GM18526 (cell line): ENCODE data around the gene RNF224.

ENCODE experiments used
- POLR2A ChIP-seq: IDR thresholded peaks from 3 replicates; pipeline ENCODE4 v1.6.1; 2011; ENCODE audit not compliant: insufficient read length; ENCODE audit errors: extremely low read depth

The RNF224 gene

DNA sequence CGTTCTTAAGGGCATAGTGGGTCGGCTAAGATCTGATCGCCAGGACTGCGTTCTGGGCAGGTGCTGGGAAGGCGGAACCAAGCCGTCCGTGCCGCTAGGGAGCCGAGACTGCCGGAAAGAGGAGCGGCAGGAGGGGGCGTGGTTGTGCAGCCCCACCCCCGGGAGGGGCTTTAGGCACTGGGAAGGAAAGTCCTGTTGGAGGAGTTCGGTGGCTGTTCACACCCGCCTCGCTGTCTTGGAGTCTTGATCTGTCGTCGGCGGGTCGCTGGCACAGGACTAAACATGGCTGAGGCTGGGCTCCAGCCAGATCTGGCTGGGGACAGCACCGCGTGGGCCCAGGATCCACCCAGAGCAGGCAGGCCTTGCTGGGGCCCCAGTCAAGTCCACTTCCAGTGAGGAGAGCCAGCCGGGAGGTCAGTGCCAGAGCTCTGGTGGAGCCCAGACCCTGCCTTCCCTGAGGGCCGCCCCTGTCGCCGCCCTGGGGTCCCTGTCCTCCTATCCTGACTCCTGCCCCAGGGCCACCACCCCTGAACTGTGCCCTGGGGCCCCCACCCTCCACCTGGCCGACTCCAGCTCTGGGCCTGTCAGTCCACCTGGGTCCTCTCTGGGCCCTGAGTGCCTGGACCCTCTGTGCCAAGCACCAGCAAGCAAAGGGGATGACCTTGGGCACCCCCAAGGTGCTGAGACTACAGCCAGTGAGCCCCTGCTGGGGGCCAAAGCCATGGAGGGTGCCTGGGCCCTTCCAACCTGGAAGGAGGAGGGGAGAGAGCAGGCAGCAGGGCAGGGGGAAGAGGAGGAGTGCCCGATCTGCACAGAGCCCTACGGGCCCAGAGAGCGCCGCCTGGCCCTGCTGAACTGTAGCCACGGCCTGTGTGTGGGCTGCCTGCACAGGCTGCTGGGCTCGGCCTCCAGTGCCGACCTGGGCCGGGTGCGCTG is 9.8 kb upstream of the RNF224 start:
- no peak for TF ChIP-seq POLR2A

DNA sequence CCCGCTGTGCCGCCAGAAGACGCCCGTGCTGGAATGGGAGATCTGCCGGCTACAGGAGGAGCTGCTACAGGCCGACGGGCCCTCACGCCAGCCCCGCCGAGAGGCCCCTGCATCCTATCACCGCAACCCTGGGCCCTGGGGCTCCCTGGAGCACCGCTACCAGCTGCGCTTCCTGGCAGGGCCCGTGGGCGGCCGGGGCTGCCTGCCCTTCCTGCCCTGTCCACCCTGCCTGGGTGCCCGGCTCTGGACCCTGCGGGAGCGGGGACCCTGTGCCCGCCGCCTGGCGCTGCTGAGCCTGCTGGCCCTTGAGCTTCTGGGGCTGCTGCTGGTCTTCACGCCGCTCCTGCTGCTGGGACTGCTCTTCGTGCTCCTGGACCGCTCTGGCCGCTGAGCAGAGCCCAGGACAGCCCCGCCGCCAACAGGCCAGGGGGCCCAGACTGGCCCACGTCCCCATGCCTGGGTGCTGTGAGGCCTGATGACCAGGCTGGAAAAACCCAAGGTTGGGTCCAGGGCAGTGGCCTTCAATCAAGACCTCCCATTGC is 9.0 kb upstream of the RNF224 start:
- TF ChIP-seq POLR2A = no peak

DNA sequence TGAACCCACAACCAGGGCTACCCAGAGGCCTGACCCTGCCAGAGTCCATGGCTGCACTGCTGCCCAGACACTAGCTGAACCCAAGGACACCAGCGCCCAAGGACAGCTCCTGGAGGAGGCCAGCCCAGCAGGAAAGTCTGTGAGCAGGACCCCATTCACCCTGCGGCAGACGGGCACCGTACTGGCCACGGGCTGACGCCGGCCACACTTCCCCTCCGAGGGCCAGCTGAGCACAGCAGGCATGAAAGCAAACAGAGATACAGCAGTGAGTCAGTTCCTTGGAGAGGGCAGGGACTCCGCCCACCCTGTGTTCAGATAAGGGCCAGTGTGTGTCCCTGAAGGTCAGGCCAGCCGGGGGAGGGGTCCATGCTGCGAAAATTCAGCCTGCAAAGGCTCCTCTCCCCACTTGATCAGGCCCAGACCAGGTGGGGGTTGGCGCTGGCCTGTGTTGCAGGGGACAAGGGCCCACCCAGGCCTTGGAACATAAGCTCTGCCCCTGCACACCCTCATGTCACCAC is 8.5 kb upstream of the RNF224 start:
- TF ChIP-seq POLR2A = no peak

DNA sequence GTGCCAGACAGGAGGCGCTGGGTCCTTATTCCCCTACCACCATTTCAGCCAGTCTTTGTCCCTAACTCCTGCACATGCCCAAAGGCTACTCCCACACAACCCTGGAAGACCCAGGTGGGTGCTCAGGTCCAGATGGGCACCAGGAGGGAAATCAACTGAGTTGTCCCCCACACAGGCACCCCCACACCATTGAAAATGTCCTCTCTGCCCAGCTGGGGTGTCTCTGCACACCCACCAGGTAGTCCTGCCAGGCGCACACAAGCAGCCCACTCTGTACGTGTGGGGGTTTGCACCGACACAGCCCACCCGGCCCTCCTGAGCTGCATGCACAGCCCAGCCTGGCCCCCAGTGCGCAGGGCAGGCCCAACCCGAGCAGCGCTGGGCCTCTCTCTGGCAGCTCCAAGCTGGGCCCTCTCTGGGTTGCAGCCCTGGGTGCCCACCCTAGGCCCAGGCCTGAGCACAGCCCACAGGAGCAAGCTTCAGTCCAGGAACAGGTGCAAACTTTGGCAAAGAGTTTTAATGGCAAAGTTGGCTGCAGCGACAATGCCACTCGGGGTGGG is 7.5 kb upstream of the RNF224 start:
- no peak for TF ChIP-seq POLR2A

DNA sequence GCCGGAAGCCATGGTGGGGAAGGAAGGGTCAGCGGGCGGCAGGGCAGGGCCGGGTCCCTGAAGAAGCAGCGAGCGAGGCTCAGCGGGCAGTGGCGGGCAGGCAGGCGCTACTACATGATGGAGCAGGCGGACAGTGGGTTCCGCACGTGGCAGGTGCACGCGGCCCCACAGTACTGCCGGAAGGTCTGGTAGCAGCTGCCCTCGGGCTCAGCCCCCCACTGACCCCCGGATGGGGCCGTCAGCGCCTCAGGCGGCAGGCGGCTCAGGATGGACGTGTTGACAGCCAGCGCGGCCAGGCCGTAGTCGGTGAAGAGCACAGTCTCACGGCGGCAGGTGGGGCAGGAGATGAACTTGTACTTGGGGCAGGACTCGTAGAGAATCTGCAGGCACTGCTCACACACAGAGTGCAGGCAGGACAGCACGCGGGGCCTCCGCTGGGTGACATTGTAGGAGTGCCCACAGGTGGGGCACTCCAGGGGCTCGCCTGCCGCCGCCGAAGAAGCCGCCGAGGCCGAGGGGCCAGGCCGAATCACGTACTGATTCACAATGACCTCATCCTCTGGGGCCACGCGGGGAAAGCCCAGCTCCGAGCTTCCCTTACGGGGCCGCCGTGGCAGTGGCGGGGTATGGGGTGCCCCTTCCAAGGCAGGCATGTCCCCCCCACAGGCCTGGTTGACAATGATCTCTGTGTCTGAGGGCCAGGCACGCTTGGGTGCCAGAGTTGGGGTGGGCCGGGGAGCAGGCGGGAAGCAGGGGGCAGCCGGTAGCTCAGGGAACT is 6.8 kb upstream of the RNF224 start:
- no peak for TF ChIP-seq POLR2A

DNA sequence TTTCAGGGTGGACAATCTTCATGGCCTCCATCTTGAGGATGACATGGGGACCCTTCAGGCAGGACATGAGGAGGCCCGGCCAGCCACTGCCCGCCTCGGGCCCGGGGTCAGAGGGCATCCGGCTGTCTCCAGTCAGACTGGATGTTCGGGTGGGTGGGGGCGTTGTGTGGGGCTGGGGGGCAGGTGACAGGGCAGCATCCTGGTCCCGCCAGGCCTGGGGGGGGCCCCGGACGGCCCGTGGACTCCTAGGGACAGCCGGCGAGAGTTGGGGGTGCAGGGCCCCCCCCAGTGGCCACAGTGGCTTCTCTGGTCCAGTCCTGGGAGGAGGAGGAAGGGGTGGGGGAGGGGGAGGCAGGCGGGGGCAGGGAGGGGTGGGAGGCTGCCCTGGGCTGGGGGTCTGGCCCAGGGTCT is 6.2 kb upstream of the RNF224 start:
- TF ChIP-seq POLR2A = no peak

DNA sequence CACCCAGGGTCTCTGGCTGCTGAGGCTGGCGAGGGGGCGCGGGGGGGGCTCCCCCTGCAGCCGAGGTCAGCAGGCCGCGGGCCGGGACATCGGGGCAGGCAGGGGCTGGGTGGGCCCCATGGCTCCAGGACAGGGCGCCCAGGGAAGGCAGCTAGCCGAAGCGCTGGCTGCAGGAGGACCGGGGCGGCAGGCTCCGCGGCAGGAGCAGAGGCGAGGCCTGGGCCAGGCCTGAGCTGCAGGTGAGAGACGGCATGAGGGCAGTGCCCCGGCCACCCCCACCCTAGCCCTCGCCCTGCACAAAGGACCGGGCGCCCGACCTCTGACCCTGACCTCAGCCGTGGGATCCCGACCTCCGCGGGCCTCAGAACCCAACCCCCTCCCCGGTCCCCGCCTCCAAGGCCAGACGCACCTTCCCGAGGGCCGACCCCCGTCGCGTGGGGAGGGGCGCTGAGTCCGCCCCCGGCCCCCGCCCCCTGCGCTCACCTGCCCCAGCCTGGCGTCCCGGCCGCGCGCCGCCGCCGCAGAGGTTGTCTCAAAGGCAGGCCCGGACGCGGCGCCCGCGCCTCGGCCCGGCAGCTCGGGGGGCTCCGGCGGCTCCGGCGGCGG is 5.7 kb upstream of the RNF224 start:
- TF ChIP-seq POLR2A = no peak

DNA sequence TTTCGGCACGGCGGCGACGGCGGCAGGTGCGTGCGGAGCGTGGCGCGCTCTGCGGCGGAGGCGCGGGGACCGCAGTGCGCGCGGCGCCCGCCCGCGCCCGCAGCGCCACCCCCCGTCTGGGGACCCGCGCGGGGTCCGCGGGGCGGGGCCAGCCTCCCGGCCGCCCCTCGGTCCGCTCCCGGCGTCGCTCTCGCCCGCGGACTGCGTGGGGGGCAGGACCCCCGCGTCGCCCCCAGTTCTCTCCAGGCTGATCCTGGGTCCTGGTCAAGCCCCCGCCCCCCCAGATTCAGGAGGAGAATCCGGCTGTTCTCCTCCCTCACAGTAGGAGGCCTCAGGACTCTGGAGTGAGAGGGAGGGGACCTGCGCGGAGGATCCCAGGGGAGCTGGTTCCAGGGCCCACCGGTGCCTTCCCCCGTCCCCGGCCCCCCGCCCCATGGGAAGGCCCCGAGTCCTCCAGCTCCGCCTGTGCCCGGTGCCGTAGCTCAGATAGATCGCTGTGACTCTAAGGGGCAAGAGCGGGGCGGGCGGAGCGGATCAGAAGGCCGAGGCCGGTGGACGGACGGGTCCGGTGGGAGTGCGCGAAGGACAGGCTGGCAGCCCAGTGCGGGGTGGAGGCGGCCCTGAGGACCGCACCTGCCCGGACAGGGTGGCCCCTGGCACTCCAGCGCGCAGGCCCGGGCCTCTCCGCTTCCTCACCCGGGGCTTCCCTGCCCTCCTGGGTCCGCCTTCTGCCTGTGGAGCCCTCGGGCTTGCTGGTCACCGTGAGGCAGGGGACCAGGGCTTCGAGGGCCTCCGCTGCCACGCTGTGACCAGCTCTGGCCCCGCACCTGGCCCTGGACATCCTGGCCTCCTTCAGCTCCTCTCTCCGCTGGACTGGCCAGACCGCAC is 4.9 kb upstream of the RNF224 start, which contains the start of gene RNF208:
TSS of gene RNF208 (minus strand) at position 51 of the 888 bp plus-strand sequence. CDS start 1,028 bp downstream, outside the sequence.
- TF ChIP-seq POLR2A = no peak

DNA sequence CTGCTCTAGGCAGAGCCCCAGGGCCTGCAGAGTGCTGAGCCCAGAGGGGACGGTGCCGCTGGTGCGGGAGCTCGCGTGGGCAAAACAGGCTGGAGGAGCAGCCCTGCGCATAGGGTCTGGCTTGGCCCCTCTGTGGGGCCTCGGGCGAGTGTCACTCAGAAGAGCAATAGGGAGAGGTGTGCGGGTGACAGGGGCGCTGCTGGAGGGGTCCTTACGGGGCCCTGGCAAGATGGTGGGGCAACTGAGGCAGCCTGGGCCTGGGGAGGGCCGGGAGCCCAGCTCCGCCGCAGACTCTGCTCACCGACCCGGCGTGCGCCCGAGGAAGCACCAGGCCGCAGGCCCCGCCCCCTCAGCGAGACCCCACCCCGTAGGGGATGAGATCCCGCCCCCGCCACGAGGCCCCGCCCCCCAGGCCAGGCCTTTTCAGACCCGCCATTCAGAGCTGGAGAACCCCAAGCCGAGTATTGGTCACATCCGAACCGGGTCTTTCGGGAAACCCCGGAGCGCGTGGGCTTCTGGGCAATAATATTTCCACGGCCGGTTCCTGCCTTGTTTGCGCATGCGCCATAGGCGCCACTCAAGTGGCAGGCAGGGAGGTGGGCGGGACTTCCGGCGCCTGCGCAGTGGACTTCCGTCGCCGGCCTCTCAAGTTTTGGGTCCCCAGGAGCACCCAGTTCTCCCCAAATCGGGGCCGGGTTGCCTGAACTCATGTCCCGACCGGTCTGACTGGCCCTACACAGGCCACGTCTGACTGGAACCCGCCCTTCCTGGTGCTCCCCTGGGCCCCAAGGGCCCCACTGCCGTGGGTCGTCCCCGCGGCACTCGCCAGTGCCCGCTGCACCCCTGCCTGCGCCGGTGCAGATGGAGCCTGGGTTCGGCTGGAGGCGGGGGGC is 4.0 kb upstream of the RNF224 start:
- TF ChIP-seq POLR2A = peak; percentile 81

DNA sequence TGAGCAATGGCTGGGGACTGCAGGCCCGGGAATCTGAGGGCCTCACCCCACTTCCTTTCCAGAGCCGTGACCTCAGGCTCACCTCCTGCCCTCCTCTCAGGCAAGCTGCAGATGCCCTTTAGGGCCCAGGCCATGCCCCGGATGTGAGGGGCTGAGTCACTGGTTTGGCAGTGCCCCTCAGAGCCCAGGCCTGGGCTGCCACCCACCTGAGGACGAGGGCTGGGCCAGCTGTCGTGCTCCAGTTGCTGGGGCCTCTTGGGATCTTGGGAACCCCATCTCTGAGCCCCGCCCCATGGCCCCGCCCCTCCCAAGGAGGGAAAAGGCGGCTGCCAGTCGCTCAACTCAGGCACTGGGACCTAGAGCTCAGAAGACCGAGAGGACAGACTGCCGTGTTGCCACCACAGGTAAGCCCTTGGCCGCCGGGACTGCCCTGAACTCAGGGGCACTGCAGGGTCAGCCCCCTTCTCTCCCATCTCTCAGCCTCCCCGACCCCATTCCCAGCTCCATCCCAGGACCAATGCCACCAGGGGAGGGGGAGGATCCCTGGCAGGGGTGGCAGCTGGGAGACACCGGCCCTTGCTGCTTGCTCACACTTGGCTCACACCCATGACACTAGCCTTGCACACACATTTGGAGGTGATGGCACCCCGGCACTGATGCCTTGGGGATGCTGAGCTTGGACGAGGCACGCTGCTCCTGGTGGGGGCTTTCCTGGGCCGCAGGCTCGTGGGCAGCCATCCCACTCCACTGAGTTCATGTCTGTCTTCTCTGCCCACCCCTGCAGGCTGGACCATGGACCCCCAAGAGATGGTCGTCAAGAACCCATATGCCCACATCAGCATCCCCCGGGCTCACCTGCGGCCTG is 2.2 kb upstream of the RNF224 start, which contains the start of gene CYSRT1:
TSS of gene CYSRT1 (plus strand) at position 345 of the 865 bp plus-strand sequence. CDS start at position 793, 448 bp downstream.
- TF ChIP-seq POLR2A = no peak

DNA sequence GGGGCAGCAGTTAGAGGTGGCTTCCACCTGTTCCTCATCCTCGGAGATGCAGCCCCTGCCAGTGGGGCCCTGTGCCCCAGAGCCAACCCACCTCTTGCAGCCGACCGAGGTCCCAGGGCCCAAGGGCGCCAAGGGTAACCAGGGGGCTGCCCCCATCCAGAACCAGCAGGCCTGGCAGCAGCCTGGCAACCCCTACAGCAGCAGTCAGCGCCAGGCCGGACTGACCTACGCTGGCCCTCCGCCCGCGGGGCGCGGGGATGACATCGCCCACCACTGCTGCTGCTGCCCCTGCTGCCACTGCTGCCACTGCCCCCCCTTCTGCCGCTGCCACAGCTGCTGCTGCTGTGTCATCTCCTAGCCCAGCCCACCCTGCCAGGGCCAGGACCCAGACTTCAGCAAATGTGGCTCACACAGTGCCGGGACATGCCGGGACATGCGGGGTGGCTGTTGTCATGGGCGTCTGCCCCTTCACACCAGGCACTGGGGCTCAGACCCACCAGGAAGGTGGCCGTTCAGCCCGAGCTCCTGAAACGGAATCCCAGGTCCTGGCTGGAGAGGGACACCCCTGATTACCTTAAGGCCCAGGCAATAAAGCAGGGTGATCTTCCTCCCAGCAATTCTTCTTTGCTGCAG is 1.5 kb upstream of the RNF224 start:
- no peak for TF ChIP-seq POLR2A
